ENCODE results near the gene PCYT2.

GRCh38 chr17:81921996-81922565 is 10.9 kb upstream of the PCYT2 start:
- TF ChIP-seq CTCF (IDR thresholded peaks at IDR 0.05; ENCODE audit: low read length) (no peak), EZH2 (IDR thresholded peaks at IDR 0.05; ENCODE audit: borderline replicate concordance, low read length) (no peak)

Measured in OCI-LY1 (cell line).